ENCODE data around the gene MRPL2.

GRCh38 chr6:43005844-43006243 is 53.4 kb downstream of the MRPL2 start:
- TF ChIP-seq CTCF (conservative IDR thresholded peaks at IDR 0.05 in 1 of 2, IDR thresholded peaks at IDR 0.05 in 1 of 2; ENCODE audit: low read depth in 1 of 2, low read length in 2 of 2) (no peak), EZH2 (IDR thresholded peaks at IDR 0.05; ENCODE audit: low read length, missing control alignments) (no peak)

Data from fibroblast of lung (primary cell).